HEK293T (cell line): ENCODE data around the gene HPSE2.

Source experiments
- CTCF ChIA-PET: fragments of 350-600 bp; formaldehyde crosslinking; extraction: SDS; loops from one replicate; lab custom pipeline; 2021; ENCODE audit warnings: antibody characterized with exemption, inconsistent platforms; lab: Yijun Ruan, JAX
- POLR2A ChIA-PET: fragments of 350-600 bp; formaldehyde crosslinking; extraction: SDS; loops from one replicate; lab custom pipeline; 2020; ENCODE audit warnings: antibody characterized with exemption, inconsistent platforms; lab: Yijun Ruan, JAX
- DNase-seq: peaks from one replicate; pipeline ENCODE4 v3.0.0; 2012; ENCODE audit warnings: mixed read lengths; ENCODE audit errors: extremely low spot score
- ARNT ChIP-seq: fragments of 450-650 bp; IDR thresholded peaks from 2 replicates; pipeline ENCODE4 v1.6.1; 2017; ENCODE audit warnings: mild to moderate bottlenecking
- BHLHE40 ChIP-seq: fragments of 450-650 bp; IDR thresholded peaks from 2 replicates; pipeline ENCODE4 v1.6.1; 2016; ENCODE audit warnings: mild to moderate bottlenecking, moderate library complexity, borderline replicate concordance
- CTBP1 ChIP-seq: fragments of 450-650 bp; IDR thresholded peaks from 2 replicates; pipeline ENCODE4 v1.6.1; 2016; ENCODE audit warnings: borderline replicate concordance
- ELF4 ChIP-seq: fragments of 450-650 bp; IDR thresholded peaks from 2 replicates; pipeline ENCODE4 v1.6.1; 2017; ENCODE audit warnings: antibody characterized with exemption
- FOXA1 ChIP-seq: fragments of 450-650 bp; IDR thresholded peaks from 2 replicates; pipeline ENCODE4 v1.6.1; 2016; ENCODE audit warnings: mild to moderate bottlenecking
- FOXK2 ChIP-seq: fragments of 450-650 bp; IDR thresholded peaks from 2 replicates; pipeline ENCODE4 v1.6.1; 2016; ENCODE audit warnings: mild to moderate bottlenecking
- FOXM1 ChIP-seq: fragments of 450-650 bp; IDR thresholded peaks from 2 replicates; pipeline ENCODE4 v1.6.1; 2017; ENCODE audit warnings: mild to moderate bottlenecking, borderline replicate concordance
- HDGF ChIP-seq: fragments of 450-650 bp; IDR thresholded peaks from 2 replicates; pipeline ENCODE4 v1.6.1; 2017; ENCODE audit warnings: antibody characterized with exemption, borderline replicate concordance
- L3MBTL2 ChIP-seq: fragments of 450-650 bp; conservative IDR thresholded peaks from 2 replicates; pipeline ENCODE4 v1.6.1; 2016; ENCODE audit warnings: mild to moderate bottlenecking
- LEF1 ChIP-seq: fragments of 450-650 bp; IDR thresholded peaks from 2 replicates; pipeline ENCODE4 v1.6.1; 2017; ENCODE audit warnings: mild to moderate bottlenecking, borderline replicate concordance
- NFRKB ChIP-seq: fragments of 450-650 bp; IDR thresholded peaks from 2 replicates; pipeline ENCODE4 v1.6.1; 2016; ENCODE audit warnings: mild to moderate bottlenecking, moderate library complexity
- SP1 ChIP-seq: fragments of 450-650 bp; IDR thresholded peaks from 2 replicates; pipeline ENCODE4 v1.6.1; 2017
- SUZ12 ChIP-seq: fragments of 450-650 bp; IDR thresholded peaks from 2 replicates; pipeline ENCODE4 v1.6.1; 2016; ENCODE audit warnings: mild to moderate bottlenecking
- TARDBP ChIP-seq: fragments of 450-650 bp; IDR thresholded peaks from 2 replicates; pipeline ENCODE4 v1.6.1; 2016
- ZNF384 ChIP-seq: fragments of 450-650 bp; IDR thresholded peaks from 2 replicates; pipeline ENCODE4 v1.6.1; 2016
- TF ChIP-seq, protein P1 (sequence below): fragments of 450-650 bp; IDR thresholded peaks from 2 replicates; pipeline ENCODE4 v1.6.1; 2016

HPSE2 gene

GRCh38 chr10:99123336-99123735, 112.3 kb downstream of the HPSE2 start:
- ChIA-PET POLR2A (no interaction called here), CTCF (no interaction called here)
- no peak for DNase-seq
- TF ChIP-seq LEF1 (no peak), NFRKB (no peak), BHLHE40 (no peak), SUZ12 (no peak), FOXK2 (no peak), ZNF384 (no peak), HDGF (no peak), SP1 (no peak), CTBP1 (no peak), FOXA1 (no peak), TARDBP (no peak), FOXM1 (no peak), ELF4 (no peak), ARNT (no peak), L3MBTL2 (no peak)
- TF ChIP-seq, protein P1, sequence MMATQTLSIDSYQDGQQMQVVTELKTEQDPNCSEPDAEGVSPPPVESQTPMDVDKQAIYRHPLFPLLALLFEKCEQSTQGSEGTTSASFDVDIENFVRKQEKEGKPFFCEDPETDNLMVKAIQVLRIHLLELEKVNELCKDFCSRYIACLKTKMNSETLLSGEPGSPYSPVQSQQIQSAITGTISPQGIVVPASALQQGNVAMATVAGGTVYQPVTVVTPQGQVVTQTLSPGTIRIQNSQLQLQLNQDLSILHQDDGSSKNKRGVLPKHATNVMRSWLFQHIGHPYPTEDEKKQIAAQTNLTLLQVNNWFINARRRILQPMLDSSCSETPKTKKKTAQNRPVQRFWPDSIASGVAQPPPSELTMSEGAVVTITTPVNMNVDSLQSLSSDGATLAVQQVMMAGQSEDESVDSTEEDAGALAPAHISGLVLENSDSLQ: no peak

DNA sequence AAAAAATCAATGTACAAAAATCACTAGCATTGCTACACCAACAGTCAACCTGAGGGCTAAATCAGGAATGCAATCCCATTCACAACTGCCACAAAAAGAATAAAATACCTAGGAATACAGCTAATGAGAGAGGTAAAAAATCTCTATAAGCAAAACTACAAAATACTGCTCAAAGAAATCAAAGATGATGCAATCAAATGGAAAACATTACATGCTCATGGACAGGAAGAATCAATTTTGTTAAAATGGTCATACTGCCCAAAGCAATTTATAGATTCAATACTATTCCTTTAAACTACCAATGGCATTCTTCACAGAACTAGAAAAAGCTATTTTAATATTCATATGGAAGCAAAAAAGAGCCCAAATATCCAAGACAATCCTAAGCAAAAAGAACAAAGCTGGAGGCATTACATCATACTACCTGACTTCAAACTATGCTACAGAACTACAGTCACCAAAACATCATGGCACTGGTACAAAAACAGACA, 116.3 kb downstream of the HPSE2 start:
- POLR2A ChIA-PET: no interaction called here
- TF ChIP-seq FOXA1: no peak
- no peak for TF ChIP-seq L3MBTL2
- no peak for TF ChIP-seq BHLHE40
- TF ChIP-seq LEF1: no peak
- TF ChIP-seq SUZ12: no peak
- TF ChIP-seq SP1: no peak
- no peak for TF ChIP-seq HDGF
- TF ChIP-seq TARDBP: no peak
- no peak for TF ChIP-seq FOXM1
- no peak for TF ChIP-seq ELF4
- TF ChIP-seq, protein P1: no peak
- TF ChIP-seq ZNF384: no peak
- TF ChIP-seq CTBP1: no peak
- TF ChIP-seq NFRKB: no peak
- no peak for TF ChIP-seq FOXK2
- TF ChIP-seq ARNT: no peak
- DNase-seq: no peak
- CTCF ChIA-PET: no interaction called here

DNA sequence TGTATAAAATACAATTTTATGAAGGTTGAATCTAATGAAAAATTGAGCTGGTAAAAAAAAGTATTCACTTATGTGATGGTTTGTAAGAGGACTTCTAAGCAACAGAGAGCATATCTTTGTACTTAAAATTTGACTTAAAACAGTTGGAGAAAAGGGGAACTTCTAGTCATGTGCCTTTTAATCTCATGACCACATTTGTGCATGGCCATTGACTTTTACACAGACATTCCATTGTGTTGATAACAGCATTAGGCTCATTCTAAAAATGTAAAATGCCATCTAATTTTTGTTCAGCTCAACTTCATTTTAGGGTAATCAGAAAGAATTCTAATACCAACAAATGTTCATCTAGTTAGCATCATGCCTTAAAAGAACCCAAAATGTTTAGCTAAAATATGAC, 119.9 kb downstream of the HPSE2 start:
- TF ChIP-seq FOXA1 (no peak), SP1 (no peak), NFRKB (no peak), LEF1 (no peak), L3MBTL2 (no peak), CTBP1 (no peak), ARNT (no peak), FOXK2 (no peak), FOXM1 (no peak), ELF4 (no peak), TARDBP (no peak), HDGF (no peak), ZNF384 (no peak), SUZ12 (no peak)
- TF ChIP-seq, protein P1: no peak
- no peak for DNase-seq
- CTCF ChIA-PET: no interaction called here
- POLR2A ChIA-PET: no interaction called here

GRCh38 chr10:99085358-99085757, 150.3 kb downstream of the HPSE2 start:
- ChIA-PET CTCF (no interaction called here), POLR2A (no interaction called here)
- no peak for DNase-seq
- no peak for TF ChIP-seq BHLHE40
- no peak for TF ChIP-seq FOXM1
- TF ChIP-seq NFRKB: no peak
- TF ChIP-seq CTBP1: no peak
- TF ChIP-seq ELF4: no peak
- TF ChIP-seq FOXK2: no peak
- TF ChIP-seq ZNF384: no peak
- no peak for TF ChIP-seq SP1

- CTCF ChIA-PET: no interaction called here
- TF ChIP-seq, protein P1: no peak
- TF ChIP-seq SP1: no peak
- no peak for TF ChIP-seq FOXM1
- TF ChIP-seq ZNF384: no peak
- no peak for TF ChIP-seq HDGF
- POLR2A ChIA-PET: no interaction called here
- no peak for DNase-seq
Measured at GRCh38 chr10:99084161-99084560, 151.5 kb downstream of the HPSE2 start.
